Right lobe of liver (tissue), 4 donors: ENCODE measurements around the gene EVI5.

ENCODE experiments used
- CTCF ChIP-seq, 4 donors: fragments of 200-600 bp in 3 of 4; fragments of 450-650 bp in 1 of 4; IDR thresholded peaks; one replicate each; pipeline versions ENCODE4 v1.5.1 to v1.8.0; 2016 to 2022; ENCODE audit warnings: antibody characterized with exemption in 4 of 4, mild to moderate bottlenecking in 2 of 4
- POLR2A ChIP-seq: fragments of 450-650 bp; IDR thresholded peaks from one replicate; pipeline ENCODE4 v1.6.1; 2017; ENCODE audit warnings: antibody characterized with exemption, mild to moderate bottlenecking
- donor health status: DM: no; HTN: no; CAD: no.
- donor health status: DM: no; HTN: no; CAD: no.
- donor health status: DM: no; HTN: yes; CAD: no.

GRCh38 chr1:92769856-92770255, 15.1 kb downstream of the EVI5 start:
- TF ChIP-seq CTCF (IDR thresholded peaks at IDR 0.05) (no peak), POLR2A (no peak)
